Muscle layer of colon (tissue), 2 donors: Measurements from ENCODE around the gene RAB21.

ENCODE experiments used
- H3K27ac ChIP-seq: one replicate; pipeline ENCODE4 v1.7.0; 2013; ENCODE audit warnings: low read depth, mild to moderate bottlenecking, low read length, moderate library complexity
- H3K27me3 ChIP-seq, 2 donors: one replicate each; pipeline ENCODE4 v1.7.0; 2013; ENCODE audit warnings: low read length in 2 of 2, mild to moderate bottlenecking in 2 of 2; ENCODE audit not compliant: insufficient read depth in 2 of 2, control insufficient read depth in 1 of 2
- H3K36me3 ChIP-seq: one replicate; pipeline ENCODE4 v1.7.0; 2013; ENCODE audit warnings: mild to moderate bottlenecking, low read length; ENCODE audit not compliant: insufficient read depth
- H3K4me1 ChIP-seq: one replicate; pipeline ENCODE4 v1.7.0; 2013; ENCODE audit warnings: mild to moderate bottlenecking, low read length; ENCODE audit not compliant: insufficient read depth
- H3K4me3 ChIP-seq, 2 donors: one replicate each; pipeline ENCODE4 v1.7.0; 2013; ENCODE audit warnings: low read length in 2 of 2, low read depth in 1 of 2, mild to moderate bottlenecking in 1 of 2, moderate library complexity in 1 of 2
- H3K9ac ChIP-seq: one replicate; pipeline ENCODE4 v1.7.0; 2013; ENCODE audit warnings: low read length
- H3K9me3 ChIP-seq: one replicate; pipeline ENCODE4 v1.7.0; 2013; ENCODE audit warnings: mild to moderate bottlenecking, low read length
- donor health status: abdominal sarcoma.
- donor health status: Adenocarcinoma of cecum.

RAB21 gene

GRCh38 chr12:71754461-71755145, at the start of gene RAB21:
TSS of gene RAB21 (plus strand) at chr12:71754863. CDS start at chr12:71755130, 267 bp downstream.
- peak within 1 kb of the TSS; percentile 91 for H3K9ac ChIP-seq
- H3K27ac ChIP-seq: peak within 1 kb of the TSS; percentile 94
- H3K36me3 ChIP-seq: peaks cover 6% of the 10 kb centered on the region
- peaks cover 15% of the 10 kb centered on the region for H3K4me1 ChIP-seq
- H3K9me3 ChIP-seq: no peaks in the 10 kb centered on the region
- H3K27me3 ChIP-seq: no peaks in the 10 kb centered on the region
- peak within 1 kb of the TSS; percentile 85 to 93 for H3K4me3 ChIP-seq

- Histone ChIP-seq H3K27me3 (no peaks in the 10 kb centered on the region), H3K36me3 (peaks cover 20% of the 10 kb centered on the region), H3K9me3 (no peaks in the 10 kb centered on the region), H3K4me1 (no peaks in the 10 kb centered on the region), H3K9ac (no peak overlapping the region), H3K4me3 (no peak overlapping the region), H3K27ac (no peak overlapping the region)
These were observed 49.7 kb upstream of the RAB21 start for GRCh38 chr12:71704920-71705319.

DNA sequence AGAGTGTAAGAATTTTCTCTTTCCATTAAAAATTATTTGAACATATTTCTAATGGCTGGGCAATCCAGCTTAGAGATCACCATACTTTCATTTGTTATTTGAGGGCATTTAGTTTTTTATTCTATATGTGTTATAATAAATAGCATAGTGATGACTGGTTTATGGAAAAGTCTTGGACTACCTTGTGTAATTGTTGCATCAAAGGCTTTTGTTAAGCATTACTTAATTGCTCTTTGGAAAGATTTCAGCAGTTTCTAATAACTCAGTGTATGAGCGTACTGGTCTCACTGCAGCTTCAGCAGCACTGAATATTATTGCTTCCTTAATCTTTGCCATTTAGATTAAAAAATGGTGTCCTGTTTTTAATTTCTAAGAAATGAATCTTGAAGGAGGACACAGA, 46.0 kb upstream of the RAB21 start:
- no peak overlapping the region for H3K4me3 ChIP-seq
- H3K4me1 ChIP-seq: no peaks in the 10 kb centered on the region
- H3K27ac ChIP-seq: no peak overlapping the region

DNA sequence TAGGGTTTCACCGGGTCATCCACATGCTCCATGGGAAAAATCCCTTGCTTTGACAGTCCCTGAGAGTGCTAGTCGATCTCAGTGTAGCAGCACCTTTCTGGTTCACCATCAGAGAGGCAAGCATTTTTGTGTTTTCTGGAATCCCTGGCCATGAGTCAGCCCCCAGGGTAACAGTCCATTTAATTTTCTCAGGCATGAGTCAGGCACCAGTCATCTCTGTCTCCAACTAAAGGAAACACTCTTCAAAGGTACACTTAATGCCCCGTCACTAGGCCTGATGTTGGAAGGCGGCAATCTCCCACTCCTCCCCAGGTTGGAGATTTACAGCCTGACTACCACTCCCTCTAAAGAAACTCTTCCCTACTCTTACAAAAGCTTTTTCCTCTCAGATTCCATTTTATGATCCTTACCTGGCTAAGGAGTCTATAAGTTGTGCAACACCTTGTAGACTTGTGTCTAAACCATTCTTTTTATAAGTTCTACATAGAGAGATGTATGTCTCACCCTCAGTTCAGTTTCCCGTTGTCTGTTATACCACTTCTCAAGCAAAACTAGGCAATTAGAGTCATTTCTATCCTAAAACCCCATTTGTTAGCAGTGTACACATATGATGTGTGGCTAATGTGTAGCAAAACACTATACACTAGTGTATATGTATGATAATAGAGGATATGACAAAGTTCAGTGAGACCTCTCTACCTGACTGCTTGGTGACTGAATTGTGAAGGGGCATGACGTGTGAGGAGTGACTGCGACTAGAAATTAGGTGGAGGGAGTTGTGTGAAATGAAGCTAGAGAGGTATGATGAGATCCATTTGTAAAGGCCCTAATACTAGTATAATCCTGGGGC, 44.2 kb upstream of the RAB21 start:
- no peak overlapping the region for H3K9ac ChIP-seq
- H3K9me3 ChIP-seq: no peaks in the 10 kb centered on the region
- H3K36me3 ChIP-seq: no peaks in the 10 kb centered on the region
- H3K27me3 ChIP-seq: no peaks in the 10 kb centered on the region
- H3K4me1 ChIP-seq: no peaks in the 10 kb centered on the region
- H3K27ac ChIP-seq: no peak overlapping the region
- H3K4me3 ChIP-seq: no peak overlapping the region

More for the DNA sequence above, 46.0 kb upstream of the RAB21 start:
- H3K36me3 ChIP-seq: peaks cover 7% of the 10 kb centered on the region
- no peaks in the 10 kb centered on the region for H3K27me3 ChIP-seq
- H3K9me3 ChIP-seq: no peaks in the 10 kb centered on the region
- no peak overlapping the region for H3K9ac ChIP-seq

- Histone ChIP-seq H3K9me3 (no peaks in the 10 kb centered on the region), H3K27ac (no peak overlapping the region), H3K4me1 (no peaks in the 10 kb centered on the region), H3K27me3 (no peaks in the 10 kb centered on the region), H3K9ac (no peak overlapping the region), H3K4me3 (no peak overlapping the region), H3K36me3 (no peaks in the 10 kb centered on the region)
These were observed 36.1 kb upstream of the RAB21 start for GRCh38 chr12:71718611-71719010.

DNA sequence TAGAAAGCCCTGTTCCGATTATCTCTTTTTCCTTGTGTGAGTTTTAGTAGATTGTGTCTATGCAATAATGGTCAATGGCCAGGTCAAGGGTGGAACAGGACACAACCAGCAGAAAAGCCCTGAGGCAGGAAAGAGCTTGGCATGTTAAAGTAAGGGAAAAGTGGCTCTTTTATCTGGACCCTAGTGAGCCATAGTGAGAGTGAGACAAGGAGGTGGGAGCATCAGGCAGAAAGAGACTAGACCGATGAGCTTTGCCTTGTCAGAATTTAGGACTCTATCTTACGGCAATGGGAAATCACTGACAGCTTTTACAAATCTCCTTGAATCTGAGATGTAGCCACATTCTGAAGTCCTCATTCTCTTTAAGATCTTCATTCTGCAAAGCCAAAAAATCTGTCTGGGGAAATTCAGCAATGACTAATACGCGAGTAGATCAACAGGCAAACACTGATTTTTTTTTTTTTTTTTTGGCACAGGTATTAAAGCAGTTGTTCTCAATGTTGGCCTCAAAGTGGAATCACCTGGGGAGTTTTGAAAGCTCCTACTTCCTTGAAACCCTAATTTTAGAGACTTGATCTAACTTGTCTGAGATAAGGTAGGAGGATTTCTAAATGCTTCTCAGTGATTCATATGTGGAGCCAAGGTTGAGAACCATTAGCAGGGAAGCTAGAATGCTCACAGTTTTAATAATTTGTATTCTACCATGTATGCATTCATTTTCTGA, 34.9 kb upstream of the RAB21 start:
- no peaks in the 10 kb centered on the region for H3K27me3 ChIP-seq
- no peaks in the 10 kb centered on the region for H3K36me3 ChIP-seq
- H3K27ac ChIP-seq: no peak overlapping the region
- H3K9ac ChIP-seq: no peak overlapping the region
- no peaks in the 10 kb centered on the region for H3K9me3 ChIP-seq
- no peak overlapping the region for H3K4me3 ChIP-seq
- no peaks in the 10 kb centered on the region for H3K4me1 ChIP-seq

DNA sequence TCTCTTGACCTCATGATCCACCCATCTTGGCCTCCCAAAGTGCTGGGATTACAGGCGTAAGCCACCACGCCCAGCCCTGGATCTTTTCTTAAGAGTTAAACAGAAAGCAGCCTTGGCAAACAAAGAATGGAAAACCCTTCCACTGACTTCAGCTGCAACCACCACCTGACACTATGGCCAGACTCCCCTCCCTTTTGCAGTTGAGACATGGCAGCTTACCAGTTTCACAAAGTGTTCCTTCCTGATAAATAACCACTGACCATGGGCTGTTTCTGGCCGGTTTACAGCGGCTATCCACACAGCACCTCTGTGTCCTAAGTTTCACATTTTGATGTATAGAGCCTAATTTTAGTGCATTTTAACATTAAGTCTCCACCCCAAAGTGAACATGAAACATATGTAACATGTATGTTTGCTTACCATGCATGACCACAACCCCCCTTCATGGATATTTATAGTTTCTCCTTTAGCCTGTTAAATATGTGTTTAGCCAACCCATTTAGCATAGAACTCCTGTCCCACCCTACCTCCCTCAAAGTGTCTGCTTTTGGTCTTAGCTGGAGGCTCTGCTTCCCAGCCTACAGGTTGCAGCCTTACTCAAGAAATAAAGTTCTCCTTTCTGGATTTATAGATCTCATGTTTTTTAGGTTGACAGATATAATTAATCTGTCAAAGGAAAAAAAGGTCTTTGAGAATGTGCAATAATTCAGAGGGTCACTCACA, 32.7 kb upstream of the RAB21 start:
- Histone ChIP-seq H3K9ac (no peak overlapping the region), H3K9me3 (no peaks in the 10 kb centered on the region), H3K27me3 (no peaks in the 10 kb centered on the region), H3K4me3 (no peak overlapping the region), H3K27ac (no peak overlapping the region), H3K4me1 (no peaks in the 10 kb centered on the region), H3K36me3 (no peaks in the 10 kb centered on the region)

DNA sequence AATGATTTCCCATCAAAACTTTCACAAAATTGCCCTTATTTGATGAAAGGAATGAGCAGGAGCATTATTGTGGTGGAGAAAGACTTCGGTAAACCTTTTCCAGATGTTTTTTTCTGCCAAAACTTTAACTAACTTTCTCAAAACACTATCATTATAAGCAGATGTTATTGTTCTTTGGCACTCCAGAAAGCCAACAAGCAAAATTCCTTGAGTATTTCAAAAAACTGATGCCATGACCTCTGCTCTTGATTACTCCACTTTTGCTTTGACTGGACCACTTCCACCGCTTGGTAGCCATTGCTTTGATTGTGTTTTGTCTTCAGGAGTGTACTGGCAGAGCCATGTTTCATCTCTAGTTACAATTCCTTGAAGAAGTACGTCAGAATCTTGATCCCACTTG, 29.7 kb upstream of the RAB21 start:
- Histone ChIP-seq H3K36me3 (no peaks in the 10 kb centered on the region), H3K27me3 (no peaks in the 10 kb centered on the region), H3K27ac (no peak overlapping the region), H3K4me1 (no peaks in the 10 kb centered on the region), H3K9ac (no peak overlapping the region), H3K9me3 (no peaks in the 10 kb centered on the region), H3K4me3 (no peak overlapping the region)

GRCh38 chr12:71726548-71726947, 28.1 kb upstream of the RAB21 start:
- Histone ChIP-seq H3K4me3 (no peak overlapping the region), H3K9me3 (no peaks in the 10 kb centered on the region), H3K27me3 (no peaks in the 10 kb centered on the region), H3K4me1 (no peaks in the 10 kb centered on the region), H3K36me3 (no peaks in the 10 kb centered on the region), H3K9ac (no peak overlapping the region), H3K27ac (no peak overlapping the region)

DNA sequence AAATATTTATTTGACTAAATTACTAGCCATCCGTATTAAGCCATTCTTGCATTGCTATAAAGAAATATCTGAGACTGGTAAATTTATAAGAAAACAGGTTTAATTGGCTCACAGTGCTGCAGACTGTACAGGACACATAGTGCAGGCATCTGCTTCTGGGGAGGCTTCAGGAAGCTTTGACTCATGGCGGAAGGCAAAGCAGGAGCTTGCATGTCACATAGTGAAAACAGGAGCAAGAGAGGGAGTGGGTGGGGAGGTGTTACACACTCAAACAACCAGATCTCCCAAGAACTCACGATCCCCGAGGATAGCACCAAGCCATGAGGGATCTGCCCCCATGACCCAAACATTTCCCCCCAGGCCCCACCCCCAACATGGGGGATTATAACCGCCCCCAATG, 26.7 kb upstream of the RAB21 start:
- H3K9ac ChIP-seq: no peak overlapping the region
- no peaks in the 10 kb centered on the region for H3K27me3 ChIP-seq
- no peaks in the 10 kb centered on the region for H3K9me3 ChIP-seq
- H3K27ac ChIP-seq: no peak overlapping the region
- H3K4me1 ChIP-seq: no peaks in the 10 kb centered on the region
- H3K36me3 ChIP-seq: no peaks in the 10 kb centered on the region
- H3K4me3 ChIP-seq: no peak overlapping the region

DNA sequence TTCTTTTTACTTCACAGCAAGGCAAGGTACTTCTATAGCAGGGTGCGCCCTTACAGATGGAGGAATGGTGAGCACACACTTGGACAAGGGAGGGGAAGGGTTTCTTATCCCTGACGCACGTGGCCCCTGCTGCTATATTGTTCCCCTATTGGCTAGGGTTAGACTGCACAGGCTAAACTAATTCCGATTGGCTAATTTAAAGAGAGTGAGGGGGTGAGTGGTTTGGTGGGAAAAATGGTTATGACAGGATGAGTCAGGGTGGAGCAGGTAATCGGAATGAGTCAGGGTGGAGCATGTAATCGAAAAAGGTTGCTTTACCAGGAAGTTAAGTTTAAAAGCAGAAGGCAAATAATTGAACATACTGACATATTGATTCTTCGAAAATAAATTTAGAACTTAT, 23.7 kb upstream of the RAB21 start:
- H3K4me1 ChIP-seq: no peaks in the 10 kb centered on the region
- no peak overlapping the region for H3K4me3 ChIP-seq
- no peaks in the 10 kb centered on the region for H3K36me3 ChIP-seq
- no peak overlapping the region for H3K9ac ChIP-seq
- H3K9me3 ChIP-seq: no peaks in the 10 kb centered on the region
- H3K27ac ChIP-seq: no peak overlapping the region
- no peaks in the 10 kb centered on the region for H3K27me3 ChIP-seq
